Measurements from ENCODE around the gene C14orf93.

C14orf93 gene

DNA sequence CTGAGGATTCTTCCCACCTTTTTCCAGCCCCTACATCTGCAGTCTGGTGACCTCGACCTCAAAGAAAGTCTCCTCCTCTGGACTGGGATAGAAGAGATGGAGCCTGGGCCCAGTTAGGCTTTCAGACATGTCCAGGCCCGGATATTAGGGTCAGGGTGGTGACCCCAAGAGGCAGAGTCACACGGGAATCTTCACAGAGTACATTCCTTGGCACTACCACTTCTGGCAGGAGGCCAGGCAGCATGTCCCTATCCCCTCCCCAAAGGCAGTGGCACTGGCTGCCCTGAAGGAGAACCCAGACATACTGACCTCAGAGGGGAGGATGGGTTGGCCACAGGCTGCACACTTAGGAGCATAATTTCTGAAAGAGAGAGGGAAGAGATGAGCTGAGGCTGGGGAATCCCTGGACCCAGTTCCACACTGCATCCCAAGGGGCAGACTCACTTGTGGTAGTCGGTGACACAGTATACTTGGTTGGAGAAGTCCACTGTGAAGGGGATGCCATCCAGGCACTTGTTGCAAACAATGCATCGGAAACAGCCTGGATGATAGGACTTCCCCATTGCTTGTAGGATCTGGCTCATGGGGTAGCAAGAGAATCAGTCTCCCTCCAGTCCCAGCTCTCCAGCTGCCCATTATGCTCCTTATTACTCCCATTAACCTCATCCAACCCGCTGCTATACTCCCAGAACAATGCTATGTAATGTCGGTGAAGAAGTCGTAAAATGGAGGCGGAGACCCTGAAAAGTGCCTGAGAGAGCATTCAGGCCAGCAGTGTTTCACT, 35.2 kb downstream of the C14orf93 start:
- H4K20me1 ChIP-seq (ENCODE audit: insufficient read depth, low read length) = no peaks in the 10 kb centered on the region
- no peak overlapping the region for H3K27ac ChIP-seq (ENCODE audit: low read depth, low read length, poor library complexity, severe bottlenecking)

DNA sequence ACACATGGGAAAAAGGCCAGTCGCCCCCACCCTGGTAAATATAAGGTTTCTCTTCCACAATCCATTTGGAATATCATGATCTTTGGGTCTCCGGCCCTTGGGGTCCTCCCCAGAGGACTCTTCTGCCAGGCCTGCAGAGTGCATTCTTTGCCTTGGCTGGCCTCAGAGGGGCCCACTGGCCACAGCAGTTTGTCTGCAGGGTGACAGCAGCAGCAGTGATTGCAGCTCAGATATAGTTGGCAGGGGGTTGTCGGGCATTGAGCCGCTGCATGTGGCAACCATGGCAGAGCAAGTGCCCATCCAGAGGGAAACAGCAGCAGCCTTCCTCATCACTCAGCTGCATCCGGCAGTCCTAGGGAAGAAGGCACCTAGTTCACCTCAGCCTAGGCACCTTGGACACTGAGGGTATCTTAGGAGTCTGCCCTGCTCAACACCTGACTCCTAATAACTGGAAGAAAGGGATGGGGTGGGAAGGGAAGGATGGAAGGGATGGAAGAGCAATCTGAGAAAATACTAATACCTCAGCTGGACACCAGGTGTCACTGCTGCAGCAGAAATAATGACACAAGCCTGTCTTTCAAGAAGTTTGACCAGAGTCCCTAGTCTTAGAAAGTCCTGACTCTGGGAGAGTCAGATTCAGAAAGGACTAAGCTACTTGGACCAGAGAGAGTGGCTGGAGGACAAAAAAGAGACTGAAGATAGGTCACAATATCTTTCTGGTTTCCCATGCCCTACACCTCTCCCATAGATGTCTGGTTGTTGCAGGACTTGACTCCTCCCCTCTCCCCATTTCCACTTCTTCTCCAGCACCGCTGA, 36.5 kb downstream of the C14orf93 start:
- Histone ChIP-seq H2AFZ (ENCODE audit: low read length) (no peak overlapping the region), H3K4me3 (ENCODE audit: low read depth, low read length, poor library complexity, severe bottlenecking) (no peak overlapping the region), H3K4me1 (ENCODE audit: insufficient read depth, low read length, severe bottlenecking) (peaks cover 5% of the 10 kb centered on the region), H3K4me2 (ENCODE audit: low read length) (no peak overlapping the region), H3K9ac (ENCODE audit: low read length) (no peak overlapping the region), H3F3A (ENCODE audit: insufficient read depth, low read length) (no peaks in the 10 kb centered on the region), H3K27ac (ENCODE audit: low read depth, low read length, poor library complexity, severe bottlenecking) (no peak overlapping the region), H3K79me2 (ENCODE audit: insufficient read depth, low read length) (no peaks in the 10 kb centered on the region), H3K27me3 (ENCODE audit: insufficient read depth, low read length) (peaks cover 4% of the 10 kb centered on the region; the same call in 1 of the 2 replicates), H3K9me2 (ENCODE audit: low read depth, low read length) (no peaks in the 10 kb centered on the region), H3K9me3 (ENCODE audit: low read length) (no peaks in the 10 kb centered on the region), H4K20me1 (ENCODE audit: insufficient read depth, low read length) (no peaks in the 10 kb centered on the region), H3K36me3 (ENCODE audit: insufficient read depth, low read length) (no peaks in the 10 kb centered on the region)
- TF ChIP-seq EZH2 (IDR thresholded peaks at IDR 0.05; ENCODE audit: borderline replicate concordance, low read length) (no peak), CTCF (IDR thresholded peaks at IDR 0.05; ENCODE audit: low read length) (peak; percentile 76)

More for the DNA sequence above, 35.2 kb downstream of the C14orf93 start:
- TF ChIP-seq CTCF (IDR thresholded peaks at IDR 0.05; ENCODE audit: low read length) (no peak), EZH2 (IDR thresholded peaks at IDR 0.05; ENCODE audit: borderline replicate concordance, low read length) (no peak)
- Histone ChIP-seq H2AFZ (ENCODE audit: low read length) (no peak overlapping the region), H3F3A (ENCODE audit: insufficient read depth, low read length) (no peaks in the 10 kb centered on the region), H3K9ac (ENCODE audit: low read length) (no peak overlapping the region), H3K4me2 (ENCODE audit: low read length) (no peak overlapping the region), H3K4me1 (ENCODE audit: insufficient read depth, low read length, severe bottlenecking) (peaks cover 5% of the 10 kb centered on the region), H3K36me3 (ENCODE audit: insufficient read depth, low read length) (no peaks in the 10 kb centered on the region), H3K4me3 (ENCODE audit: low read depth, low read length, poor library complexity, severe bottlenecking) (no peak overlapping the region), H3K79me2 (ENCODE audit: insufficient read depth, low read length) (no peaks in the 10 kb centered on the region), H3K27me3 (ENCODE audit: insufficient read depth, low read length) (peaks cover 4% of the 10 kb centered on the region; the same call in 1 of the 2 replicates), H3K9me2 (ENCODE audit: low read depth, low read length) (no peaks in the 10 kb centered on the region), H3K9me3 (ENCODE audit: low read length) (no peaks in the 10 kb centered on the region)

- no peak overlapping the region for H3K9ac ChIP-seq (ENCODE audit: low read length)
- H3F3A ChIP-seq (ENCODE audit: insufficient read depth, low read length) = no peaks in the 10 kb centered on the region
- no peaks in the 10 kb centered on the region for H4K20me1 ChIP-seq (ENCODE audit: insufficient read depth, low read length)
- no peaks in the 10 kb centered on the region for H3K9me3 ChIP-seq (ENCODE audit: low read length)
- no peak overlapping the region for H2AFZ ChIP-seq (ENCODE audit: low read length)
- peaks cover 4% of the 10 kb centered on the region; the same call in 1 of the 2 replicates for H3K27me3 ChIP-seq (ENCODE audit: insufficient read depth, low read length)
- no peaks in the 10 kb centered on the region for H3K79me2 ChIP-seq (ENCODE audit: insufficient read depth, low read length)
- TF ChIP-seq CTCF (IDR thresholded peaks at IDR 0.05; ENCODE audit: low read length) (no peak), EZH2 (IDR thresholded peaks at IDR 0.05; ENCODE audit: borderline replicate concordance, low read length) (no peak)
- no peaks in the 10 kb centered on the region for H3K9me2 ChIP-seq (ENCODE audit: low read depth, low read length)
- H3K4me3 ChIP-seq (ENCODE audit: low read depth, low read length, poor library complexity, severe bottlenecking) = no peak overlapping the region
- H3K4me1 ChIP-seq (ENCODE audit: insufficient read depth, low read length, severe bottlenecking) = peaks cover 5% of the 10 kb centered on the region
- no peaks in the 10 kb centered on the region for H3K36me3 ChIP-seq (ENCODE audit: insufficient read depth, low read length)
- H3K27ac ChIP-seq (ENCODE audit: low read depth, low read length, poor library complexity, severe bottlenecking) = no peak overlapping the region
- no peak overlapping the region for H3K4me2 ChIP-seq (ENCODE audit: low read length)
Observed at GRCh38 chr14:22972313-22972930, 37.5 kb downstream of the C14orf93 start.
